GM18909 (cell line): ENCODE results near the gene GTF2F2.
"Not testable (repeated sequence)": the region's sequence is repeated elsewhere in the genome, so short reads cannot be mapped to it uniquely, and the experiment has no call there.

Source experiments
- ATAC-seq: cut with Tn5 transposase; IDR thresholded peaks from one replicate; pipeline ENCODE4 v1.9.1; 2021; ENCODE audit warnings: mild to moderate bottlenecking; ENCODE audit not compliant: unreplicated experiment, poor library complexity

The GTF2F2 gene

GRCh38 chr13:45178349-45179162 lies 58.2 kb downstream of the GTF2F2 start:
- ATAC-seq, result no peak

DNA sequence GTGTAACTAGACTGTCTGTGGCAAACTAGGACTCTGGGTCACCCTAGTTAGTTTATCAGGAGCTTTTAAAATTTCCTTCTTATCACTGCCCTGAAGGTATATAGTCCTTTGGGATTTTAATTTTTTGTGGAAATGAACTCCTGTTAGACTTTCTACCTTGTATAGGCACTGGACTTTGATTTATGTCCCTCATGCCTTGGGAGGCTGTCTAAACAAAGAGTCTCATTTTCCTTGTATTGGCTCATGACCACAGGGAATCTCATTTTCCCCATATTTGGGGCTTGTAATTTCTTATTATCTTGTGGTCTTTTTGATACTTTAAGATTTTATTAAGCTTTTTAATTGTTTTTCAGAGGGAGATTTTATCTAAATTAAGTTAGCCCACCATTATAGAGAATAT lies 59.1 kb downstream of the GTF2F2 start:
- no peak for ATAC-seq

DNA sequence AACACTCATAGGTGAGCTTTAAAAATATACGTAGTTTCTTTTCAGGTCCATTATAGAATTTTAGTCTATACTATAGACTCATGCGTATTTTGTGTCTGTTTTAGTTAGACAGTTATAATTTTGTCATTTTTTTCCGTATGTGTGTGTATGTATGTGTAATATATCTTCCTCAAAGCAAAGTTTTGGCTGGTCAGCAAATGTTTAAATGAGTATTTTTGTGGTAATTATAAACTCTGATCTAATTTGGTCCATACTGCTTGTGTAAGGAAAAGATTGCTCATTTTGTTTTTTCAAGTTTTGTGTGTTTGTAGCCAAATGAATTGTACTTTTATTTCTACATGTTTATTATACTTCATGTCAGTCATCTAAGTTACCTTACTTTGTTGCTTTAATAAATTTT lies 60.0 kb downstream of the GTF2F2 start:
- ATAC-seq, result no peak

DNA sequence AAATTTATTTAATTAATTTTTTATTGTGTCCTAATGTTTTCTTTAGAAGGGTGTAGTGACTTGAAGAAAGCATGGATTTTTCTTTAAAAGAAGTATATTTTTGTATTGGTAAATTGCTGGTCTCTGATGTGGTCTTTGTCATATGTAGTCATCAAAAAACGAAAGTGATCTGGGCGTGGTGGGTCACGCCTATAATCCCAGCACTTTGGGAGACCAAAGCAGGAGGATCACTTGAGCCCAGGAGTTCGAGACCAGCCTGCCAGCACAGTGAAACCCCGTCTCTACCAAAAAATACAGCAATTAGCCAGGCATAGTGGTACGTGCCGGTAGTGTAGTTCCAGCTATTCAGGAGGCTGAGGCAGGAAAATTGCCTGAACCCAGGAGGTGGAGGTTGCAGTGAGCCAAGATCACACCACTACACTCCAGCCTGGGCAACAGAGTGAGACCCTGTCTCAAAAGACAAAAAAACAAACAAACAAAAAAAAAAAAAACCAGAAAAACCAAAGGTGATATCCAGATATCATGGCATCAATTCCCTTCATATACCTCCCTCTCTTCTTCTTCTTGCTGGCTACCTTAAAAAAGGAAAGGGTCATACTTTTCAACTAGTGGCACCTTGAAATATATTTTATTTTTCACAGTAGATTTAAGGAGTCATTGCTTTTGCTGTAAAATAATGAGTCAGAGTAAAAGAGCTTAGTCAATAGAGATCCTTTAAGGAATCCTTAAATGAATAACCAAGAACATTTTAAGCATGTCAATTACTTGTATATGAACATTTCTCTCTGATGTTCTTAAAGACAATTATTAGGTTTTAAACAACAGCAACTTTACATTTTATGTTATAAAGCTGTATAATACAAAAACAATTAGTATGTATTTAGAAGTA lies 60.6 kb downstream of the GTF2F2 start:
- ATAC-seq, result no peak

DNA sequence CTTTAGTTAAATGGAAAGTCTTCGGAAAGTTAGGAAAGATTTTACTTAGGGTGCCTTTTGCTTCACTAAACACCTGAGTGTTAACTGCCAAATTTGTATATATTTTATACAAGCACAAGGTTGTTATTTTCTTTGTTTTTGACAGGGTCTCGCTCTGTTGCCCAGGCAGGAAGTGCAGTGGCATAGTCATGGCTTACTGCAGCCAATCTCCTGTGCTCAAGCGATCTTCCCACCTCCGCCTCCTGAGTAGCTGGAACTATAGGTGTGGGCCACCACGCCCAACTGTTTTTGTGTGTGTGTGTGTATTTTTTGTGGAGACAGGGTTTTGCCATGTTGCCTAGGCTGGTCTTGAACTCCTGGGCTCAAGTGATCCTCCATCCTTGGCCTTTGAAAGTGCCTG lies 64.4 kb downstream of the GTF2F2 start:
- ATAC-seq, result no peak

DNA sequence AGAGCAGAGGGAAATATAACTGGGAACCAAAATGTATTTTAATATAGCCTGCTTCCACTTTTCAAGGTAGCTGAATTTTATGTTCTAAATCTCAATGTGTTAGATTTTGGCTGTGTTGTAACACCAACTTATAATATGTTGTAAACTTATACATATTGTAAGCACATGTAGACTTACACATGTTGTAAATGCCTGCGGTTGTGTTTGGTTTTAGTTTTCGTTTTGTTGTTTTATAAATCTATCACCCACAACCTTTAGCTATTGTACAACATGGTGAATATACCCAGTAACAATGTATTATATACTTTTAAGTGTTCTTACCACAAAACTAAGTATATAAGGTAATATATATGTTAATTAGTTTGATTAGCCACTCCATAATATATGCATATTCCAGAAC lies 65.0 kb downstream of the GTF2F2 start:
- ATAC-seq, result no peak

DNA sequence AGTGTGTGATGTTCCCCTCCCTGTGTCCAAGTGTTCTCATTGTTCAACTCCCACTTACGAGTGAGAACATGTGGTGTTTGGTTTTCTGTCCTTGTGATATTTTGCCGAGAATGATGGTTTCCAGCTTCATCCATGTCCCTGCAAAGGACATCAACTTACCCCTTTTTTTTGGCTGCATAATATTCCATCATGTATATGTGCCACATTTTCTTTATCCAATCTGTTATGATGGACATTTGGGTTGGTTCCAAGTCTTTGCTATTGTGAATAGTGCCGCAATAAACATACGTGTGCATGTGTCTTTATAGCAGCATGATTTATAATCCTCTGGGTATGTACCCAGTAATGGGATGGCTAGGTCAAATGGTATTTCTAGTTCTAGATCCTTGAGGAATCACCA lies 68.8 kb downstream of the GTF2F2 start:
- ATAC-seq, result not testable (repeated sequence)

GRCh38 chr13:45189511-45189910 lies 69.2 kb downstream of the GTF2F2 start:
- not testable (repeated sequence) for ATAC-seq

DNA sequence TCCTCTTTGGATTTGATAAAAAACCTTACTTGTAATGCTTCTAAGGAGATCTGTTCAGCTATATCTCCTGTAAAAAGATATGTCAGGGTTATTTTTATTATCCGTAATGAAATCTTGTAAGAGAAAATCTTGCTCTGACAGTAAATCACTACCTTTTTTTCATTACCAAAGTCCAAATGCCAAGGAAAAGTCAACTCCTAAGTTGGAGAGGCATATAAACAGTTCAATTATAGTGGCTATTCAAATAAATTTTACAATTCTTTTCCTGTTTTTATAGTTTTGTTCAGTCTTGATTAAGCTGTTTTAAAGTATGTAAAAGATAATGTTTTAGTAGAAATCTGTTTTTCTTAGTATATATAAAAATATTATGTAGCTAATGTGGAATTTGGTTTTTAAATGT lies 71.6 kb downstream of the GTF2F2 start:
- no peak for ATAC-seq

GRCh38 chr13:45194081-45194939 lies 74.0 kb downstream of the GTF2F2 start:
- ATAC-seq, result no peak

GRCh38 chr13:45195421-45195820 lies 75.1 kb downstream of the GTF2F2 start:
- no peak for ATAC-seq

- no peak for ATAC-seq
These were observed 75.8 kb downstream of the GTF2F2 start for GRCh38 chr13:45196096-45196495.

DNA sequence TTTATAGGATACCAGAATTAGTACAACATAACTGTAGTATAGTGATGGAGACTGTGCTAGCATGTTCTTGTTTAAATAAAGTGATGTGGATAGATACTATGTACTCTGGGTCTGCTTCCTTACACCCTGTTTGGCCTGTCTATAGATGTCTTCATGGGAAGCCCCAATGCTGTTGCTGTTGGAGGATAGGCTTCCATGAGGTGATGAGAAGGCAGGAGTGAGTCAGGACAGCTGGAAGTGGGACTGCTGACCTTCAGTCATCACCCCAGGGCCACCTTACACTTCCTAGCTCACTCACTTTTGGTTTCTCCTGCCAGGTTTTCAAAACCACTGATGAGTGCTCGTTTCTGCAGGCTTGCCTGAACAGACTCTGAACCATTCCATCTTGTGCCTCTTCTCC lies 76.3 kb downstream of the GTF2F2 start:
- no peak for ATAC-seq

DNA sequence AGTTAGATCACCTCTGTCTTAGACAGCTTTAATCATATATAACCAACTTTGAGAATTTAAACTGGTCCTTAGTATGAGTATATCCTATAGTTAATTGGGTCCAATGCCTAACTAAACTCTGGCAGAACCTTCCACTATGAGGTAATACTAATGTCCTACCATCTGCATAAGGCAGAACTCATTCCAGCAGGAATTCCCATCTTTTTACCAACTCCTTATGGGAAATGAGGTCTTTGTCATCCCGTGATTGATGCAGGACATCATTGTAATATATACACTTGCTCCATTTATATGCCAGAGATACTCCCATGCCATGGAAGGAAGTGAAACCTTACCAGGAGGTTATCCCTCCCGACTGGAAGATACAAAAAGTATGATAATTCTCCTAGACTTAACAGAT lies 77.7 kb downstream of the GTF2F2 start:
- ATAC-seq, result no peak

GRCh38 chr13:45198924-45199323 lies 78.6 kb downstream of the GTF2F2 start:
- no peak for ATAC-seq

GRCh38 chr13:45199711-45200110 lies 79.4 kb downstream of the GTF2F2 start:
- ATAC-seq, result no peak

DNA sequence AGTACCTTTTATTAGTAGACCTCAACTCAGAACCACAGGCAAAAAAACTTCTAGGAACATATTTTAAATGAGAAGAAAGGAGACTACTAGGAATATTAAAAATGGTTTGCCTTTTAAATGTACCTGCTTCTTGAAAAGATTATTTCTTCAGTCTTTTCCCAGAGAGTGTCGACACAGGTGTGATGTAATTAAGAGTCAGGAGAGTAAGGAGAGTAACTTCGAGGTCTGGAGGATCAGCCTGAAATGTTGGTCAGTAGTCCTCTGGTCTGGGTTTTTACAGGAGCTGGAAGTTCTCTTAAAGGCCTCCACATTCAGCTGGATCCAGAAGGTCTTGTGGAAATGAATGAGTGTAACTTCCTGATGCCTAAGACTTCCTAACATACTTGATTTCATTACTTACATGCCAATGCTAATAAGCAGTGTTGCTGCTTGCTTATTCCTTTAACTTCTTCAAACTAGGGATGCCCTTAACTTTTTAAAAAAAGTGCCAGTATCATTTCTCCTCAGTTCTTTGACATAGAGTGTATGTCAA lies 80.5 kb downstream of the GTF2F2 start, which contains the start of gene KCTD4:
Gene KCTD4 (minus strand): TSS at position 345 of the 532 bp plus-strand sequence. CDS start 6,478 bp downstream, outside the sequence.
- ATAC-seq, result no peak

DNA sequence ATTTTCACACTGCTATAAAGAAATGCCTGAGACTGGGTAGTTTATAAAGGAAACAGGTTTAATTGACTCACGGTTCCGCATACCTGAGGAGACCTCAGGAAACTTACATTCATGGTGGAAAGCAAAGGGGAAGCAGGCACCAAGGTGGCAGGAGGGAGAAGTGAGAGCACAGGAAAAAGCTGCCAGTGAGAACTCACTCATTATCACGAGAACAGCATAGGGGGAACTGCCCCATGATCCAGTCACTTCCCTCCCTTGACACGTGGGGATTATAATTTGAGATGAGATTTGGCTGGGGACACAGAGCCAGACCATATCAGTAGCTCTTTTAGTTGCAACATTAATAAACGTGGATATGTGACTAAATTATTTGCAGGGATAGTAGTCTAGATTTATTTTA lies 84.8 kb downstream of the GTF2F2 start:
- ATAC-seq, result no peak

GRCh38 chr13:45206340-45206739 lies 86.0 kb downstream of the GTF2F2 start:
- ATAC-seq, result no peak

DNA sequence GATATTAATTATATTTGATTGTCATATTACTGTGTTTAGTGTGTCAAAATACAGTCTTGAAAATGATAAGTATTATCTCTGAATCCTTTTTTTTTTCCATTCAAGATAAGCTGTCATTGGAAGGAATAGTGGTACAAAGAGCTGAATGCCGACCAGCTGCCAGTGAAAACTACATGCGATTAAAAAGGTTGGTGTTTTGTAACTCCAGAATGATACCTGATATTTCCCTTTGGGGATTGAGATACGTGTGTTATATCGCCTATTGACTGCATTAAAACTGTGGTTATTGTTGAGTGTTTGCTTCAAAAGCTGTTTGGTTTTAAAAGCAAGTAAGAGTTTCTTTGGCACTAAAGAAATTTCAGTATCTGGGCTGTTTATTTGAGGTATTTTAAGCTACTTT lies 87.0 kb downstream of the GTF2F2 start:
- no peak for ATAC-seq
